OCI-LY7 (cell line): Measurements from ENCODE around the gene NBPF15. TPM values are rescaled to one million over a fixed set of nuclear protein-coding genes. Genes with fewer than 3 reads are reported as not detected.
"Not testable (repeated sequence)": the region's sequence is repeated elsewhere in the genome, so short reads cannot be mapped to it uniquely, and the experiment has no call there.

Experiments used
- BruUV-seq: library from RNA; stranded (reverse); fragments of 400-500 nt; replicated peaks from 2 replicates; lab custom pipeline; 2021; lab: Mats Ljungman, UMichigan
- CTCF ChIA-PET: fragments of 300-600 bp; sonication (Branson Sonifier 250); formaldehyde crosslinking; loops from one replicate; lab custom pipeline; 2022; ENCODE audit warnings: antibody characterized with exemption; ENCODE audit not compliant: unreplicated experiment; lab: Charles Lee
- POLR2A ChIA-PET: fragments of 300-600 bp; sonication (Branson Sonifier 250); formaldehyde crosslinking; loops from one replicate; lab custom pipeline; 2022; ENCODE audit warnings: antibody characterized with exemption; lab: Charles Lee
- DNase-seq: peaks from one replicate; pipeline ENCODE4 v3.0.0-alpha.2; 2015; ENCODE audit warnings: low spot score
- H2AFZ ChIP-seq: fragments of 200-600 bp; sonication (generic), shearing (Covaris generic); 2 replicates; pipeline ENCODE4 v1.6.1; 2014; ENCODE audit warnings: mild to moderate bottlenecking, antibody characterized with exemption, low read length, moderate library complexity
- H3K27ac ChIP-seq: fragments of 200-600 bp; sonication (generic); 2 replicates; pipeline ENCODE4 v1.5.1; 2014; ENCODE audit warnings: mixed run types, low read depth, mild to moderate bottlenecking, moderate library complexity, low read length, inconsistent platforms; ENCODE audit not compliant: poor library complexity, severe bottlenecking
- H3K36me3 ChIP-seq: fragments of 200-600 bp; sonication (generic); 2 replicates; pipeline ENCODE4 v1.6.1; 2014; ENCODE audit warnings: mild to moderate bottlenecking, antibody characterized with exemption, low read length, moderate library complexity, mixed read lengths; ENCODE audit not compliant: insufficient read depth
- H3K4me1 ChIP-seq: fragments of 200-600 bp; sonication (generic); 2 replicates; pipeline ENCODE4 v1.5.1; 2014; ENCODE audit warnings: mild to moderate bottlenecking, low read length; ENCODE audit not compliant: insufficient read depth, poor library complexity, severe bottlenecking
- H3K4me2 ChIP-seq: fragments of 200-600 bp; sonication (generic); 2 replicates; pipeline ENCODE4 v1.6.1; 2014; ENCODE audit warnings: mild to moderate bottlenecking, low read length
- H3K4me3 ChIP-seq: fragments of 200-600 bp; sonication (generic); 2 replicates; pipeline ENCODE4 v1.5.1; 2014; ENCODE audit warnings: mild to moderate bottlenecking, low read depth, low read length; ENCODE audit not compliant: poor library complexity, severe bottlenecking
- H3K79me2 ChIP-seq: fragments of 200-600 bp; sonication (generic); 2 replicates; pipeline ENCODE4 v1.6.1; 2016; ENCODE audit warnings: low read depth, mild to moderate bottlenecking, low read length, moderate library complexity, mixed read lengths; ENCODE audit not compliant: insufficient read depth
- H3K9me2 ChIP-seq: fragments of 200-600 bp; sonication (generic); 2 replicates; pipeline ENCODE4 v1.6.1; 2016; ENCODE audit warnings: mild to moderate bottlenecking, low read length, mixed read lengths; ENCODE audit not compliant: insufficient read depth
- H3K9me3 ChIP-seq: fragments of 200-600 bp; sonication (generic); 2 replicates; pipeline ENCODE4 v1.6.1; 2014; ENCODE audit warnings: mild to moderate bottlenecking, mixed run types, low read length, mixed read lengths
- H4K20me1 ChIP-seq: fragments of 200-600 bp; sonication (generic); 2 replicates; pipeline ENCODE4 v1.6.1; 2014; ENCODE audit warnings: mild to moderate bottlenecking, antibody characterized with exemption, low read length, moderate library complexity, mixed read lengths; ENCODE audit not compliant: insufficient read depth
- intact Hi-C: fragments of 100-400 bp; cut with micrococcal nuclease; formaldehyde crosslinking; loops from one replicate; pipeline ENCODE4 v1.10.0; 2022; ENCODE audit not compliant: unreplicated experiment
- total RNA-seq, 2 experiments: library from RNA; depleted of rRNA in 1 of 2; stranded (reverse); fragments of >200 nt in 1 of 2; shearing (Covaris generic) in 1 of 2; gene quantifications; 2 replicates each; pipeline ENCODE4 v1.2.3, GENCODE V29; 2014 to 2022
- TF ChIP-seq, protein P1 (sequence below): fragments of 200-600 bp; sonication (generic); conservative IDR thresholded peaks from 2 replicates; pipeline ENCODE4 v1.5.1; 2014; ENCODE audit warnings: mild to moderate bottlenecking, antibody characterized with exemption, low read length, moderate library complexity, mixed read lengths

Gene NBPF15
- total RNA-seq, 2 experiments from 2014 or later = 55.3 to 91.5 TPM

DNA sequence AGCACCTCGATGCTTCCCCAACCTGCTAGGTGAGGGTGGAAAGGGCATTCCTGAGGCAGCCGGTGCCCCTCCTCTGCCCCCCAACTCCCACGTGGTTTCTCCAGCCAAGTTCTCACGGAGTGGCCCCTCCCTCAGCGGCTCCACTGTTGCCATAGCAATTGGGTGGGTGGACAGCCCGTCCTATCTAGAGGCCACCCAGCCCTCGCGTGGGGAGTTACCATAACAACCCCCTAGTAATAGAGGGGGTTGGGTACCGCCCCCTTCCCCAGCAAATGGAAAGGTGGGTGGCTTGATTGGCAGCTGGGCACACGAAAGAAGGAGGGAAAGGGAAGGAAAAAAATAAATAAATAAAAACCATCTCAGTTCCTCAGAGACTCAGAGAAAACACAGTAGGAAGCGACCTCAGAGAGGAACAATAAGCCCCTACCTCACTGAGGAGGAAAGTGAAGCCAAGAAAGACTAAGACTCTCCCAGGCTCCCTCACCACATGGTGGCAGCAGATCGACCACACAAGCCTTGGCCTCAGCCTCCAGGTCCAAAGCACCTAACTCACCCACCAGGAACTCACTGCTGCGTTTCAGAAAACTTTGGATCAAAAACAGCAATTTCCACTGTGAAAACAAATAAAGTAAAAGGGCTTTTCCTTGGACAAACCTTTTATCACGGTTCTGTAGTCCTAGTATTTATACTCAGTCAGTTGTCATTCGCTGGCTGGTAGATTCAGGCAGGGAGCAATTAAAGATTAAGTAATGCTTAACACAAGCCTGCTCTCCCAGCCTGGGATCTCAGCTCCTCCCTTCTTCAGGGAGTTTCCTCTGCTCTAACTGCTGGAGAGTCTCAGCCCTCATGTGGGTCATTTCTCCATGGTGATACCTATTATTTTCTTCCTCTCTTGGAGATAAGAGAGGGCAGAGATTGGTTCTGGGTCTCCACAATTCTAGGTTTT is 23.9 kb upstream of the NBPF15 start:
- POLR2A ChIA-PET, H3K79me2 ChIP-seq, BruUV-seq, DNase-seq, H3K4me3 ChIP-seq, H3K9me2 ChIP-seq, H3K27ac ChIP-seq, H3K9me3 ChIP-seq, H3K4me2 ChIP-seq, H3K36me3 ChIP-seq, intact Hi-C loops, H2AFZ ChIP-seq, H3K4me1 ChIP-seq, CTCF ChIA-PET, H4K20me1 ChIP-seq: not testable (repeated sequence)
- TF ChIP-seq, protein P1, sequence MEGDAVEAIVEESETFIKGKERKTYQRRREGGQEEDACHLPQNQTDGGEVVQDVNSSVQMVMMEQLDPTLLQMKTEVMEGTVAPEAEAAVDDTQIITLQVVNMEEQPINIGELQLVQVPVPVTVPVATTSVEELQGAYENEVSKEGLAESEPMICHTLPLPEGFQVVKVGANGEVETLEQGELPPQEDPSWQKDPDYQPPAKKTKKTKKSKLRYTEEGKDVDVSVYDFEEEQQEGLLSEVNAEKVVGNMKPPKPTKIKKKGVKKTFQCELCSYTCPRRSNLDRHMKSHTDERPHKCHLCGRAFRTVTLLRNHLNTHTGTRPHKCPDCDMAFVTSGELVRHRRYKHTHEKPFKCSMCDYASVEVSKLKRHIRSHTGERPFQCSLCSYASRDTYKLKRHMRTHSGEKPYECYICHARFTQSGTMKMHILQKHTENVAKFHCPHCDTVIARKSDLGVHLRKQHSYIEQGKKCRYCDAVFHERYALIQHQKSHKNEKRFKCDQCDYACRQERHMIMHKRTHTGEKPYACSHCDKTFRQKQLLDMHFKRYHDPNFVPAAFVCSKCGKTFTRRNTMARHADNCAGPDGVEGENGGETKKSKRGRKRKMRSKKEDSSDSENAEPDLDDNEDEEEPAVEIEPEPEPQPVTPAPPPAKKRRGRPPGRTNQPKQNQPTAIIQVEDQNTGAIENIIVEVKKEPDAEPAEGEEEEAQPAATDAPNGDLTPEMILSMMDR = 0 out of 2 replicates have a peak, but pooled peaks have one; percentile 14

DNA sequence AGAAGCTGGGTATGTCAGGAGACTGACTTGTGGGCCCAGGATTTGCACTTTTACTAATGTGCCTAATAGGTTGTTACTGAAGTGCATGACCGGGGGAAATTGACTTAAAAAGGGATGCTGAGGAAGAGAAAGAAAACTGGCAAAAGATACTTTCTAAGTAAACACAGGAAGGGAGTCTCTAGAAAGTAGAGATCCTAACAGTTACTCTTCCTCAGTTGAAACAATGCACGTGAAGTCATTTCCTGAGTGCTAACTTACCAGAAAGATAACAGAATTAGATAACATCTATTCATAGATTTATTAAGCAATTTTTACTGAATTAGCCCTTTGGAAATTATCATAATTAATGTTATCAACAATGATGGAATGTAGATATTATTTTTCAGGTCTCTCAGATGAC is 12.4 kb upstream of the NBPF15 start:
- H3K79me2 ChIP-seq, H3K9me2 ChIP-seq, H3K9me3 ChIP-seq, DNase-seq, H2AFZ ChIP-seq, BruUV-seq, H3K4me3 ChIP-seq, H4K20me1 ChIP-seq, H3K4me2 ChIP-seq, intact Hi-C loops, H3K4me1 ChIP-seq, H3K36me3 ChIP-seq, H3K27ac ChIP-seq, POLR2A ChIA-PET, CTCF ChIA-PET: not testable (repeated sequence)

DNA sequence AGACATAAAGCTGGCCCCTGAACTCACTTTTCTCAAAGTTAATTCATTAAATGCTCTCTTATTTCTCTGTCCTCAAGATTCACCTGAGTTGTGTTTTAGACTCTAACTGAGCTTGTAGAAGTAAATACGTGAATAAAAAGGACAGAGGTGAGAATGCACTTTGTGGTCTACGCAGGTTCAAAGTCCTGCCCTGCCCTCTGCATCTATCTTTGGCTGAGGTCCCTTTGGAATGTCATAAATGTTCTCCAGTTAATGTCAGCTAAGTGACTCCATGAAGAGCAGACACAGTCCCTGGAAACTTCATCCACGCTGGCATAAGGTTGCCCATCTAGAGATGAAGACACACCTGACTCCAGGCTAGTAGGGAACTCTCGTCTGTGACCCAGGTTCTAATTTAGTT is 10.0 kb upstream of the NBPF15 start:
- H3K9me2 ChIP-seq, H4K20me1 ChIP-seq, CTCF ChIA-PET, BruUV-seq, H2AFZ ChIP-seq, intact Hi-C loops, H3K36me3 ChIP-seq, DNase-seq, H3K4me2 ChIP-seq, H3K4me1 ChIP-seq, H3K9me3 ChIP-seq, H3K4me3 ChIP-seq, POLR2A ChIA-PET, H3K27ac ChIP-seq, H3K79me2 ChIP-seq: not testable (repeated sequence)

DNA sequence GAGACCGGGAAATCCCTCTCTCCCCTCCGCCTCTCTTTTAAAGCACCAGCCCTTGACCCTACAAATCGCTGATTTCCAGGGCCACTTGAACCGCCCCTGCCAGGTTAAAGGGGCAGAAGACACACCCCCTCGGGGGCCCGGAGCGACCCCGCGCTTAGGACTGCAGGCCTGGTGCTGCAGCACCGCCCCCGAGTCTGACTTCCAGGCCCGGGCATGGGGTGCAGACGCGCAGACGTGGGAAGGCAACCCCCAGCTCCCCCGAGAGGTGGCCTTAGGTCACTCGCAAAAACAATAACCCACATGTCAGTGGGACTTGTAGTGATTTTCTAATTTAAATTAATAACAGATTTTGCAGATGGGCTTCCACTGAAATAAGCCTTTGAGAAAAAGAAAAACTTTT is 309 bp upstream of the NBPF15 start:
- H2AFZ ChIP-seq, H3K36me3 ChIP-seq, H3K9me3 ChIP-seq, H3K4me1 ChIP-seq, H4K20me1 ChIP-seq, H3K79me2 ChIP-seq, DNase-seq, BruUV-seq, CTCF ChIA-PET, H3K9me2 ChIP-seq, H3K27ac ChIP-seq, POLR2A ChIA-PET, intact Hi-C loops, H3K4me2 ChIP-seq: not testable (repeated sequence)
- H3K4me3 ChIP-seq = peak overlapping the region; percentile 75

DNA sequence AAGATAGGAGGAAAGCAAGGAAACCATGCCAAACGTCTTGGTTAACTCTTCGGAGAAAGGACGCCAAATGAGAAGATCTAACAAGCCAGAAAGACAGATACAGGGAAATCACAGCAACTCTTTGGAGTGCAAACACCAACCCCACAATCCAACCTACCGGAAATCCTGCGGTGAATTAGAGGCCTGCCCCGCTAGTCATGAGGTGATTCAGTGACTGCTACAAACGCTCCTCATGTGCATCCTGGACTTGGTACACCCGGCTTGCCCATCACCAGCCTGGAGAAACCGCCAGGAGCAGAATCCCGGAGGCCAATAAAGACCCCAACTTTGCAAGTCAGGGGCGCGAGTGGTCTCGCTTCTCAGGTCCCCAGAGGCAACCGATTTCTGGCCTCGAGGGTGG is 783 bp downstream of the NBPF15 start:
- H4K20me1 ChIP-seq, H3K79me2 ChIP-seq, intact Hi-C loops, H2AFZ ChIP-seq, H3K36me3 ChIP-seq, DNase-seq, H3K4me1 ChIP-seq, POLR2A ChIA-PET, H3K9me3 ChIP-seq, H3K9me2 ChIP-seq, BruUV-seq, CTCF ChIA-PET: not testable (repeated sequence)
- Histone ChIP-seq H3K27ac (peak overlapping the region; percentile 65), H3K4me2 (peak overlapping the region; percentile 48; the same call in 1 of the 2 replicates), H3K4me3 (peak overlapping the region; percentile 75)

DNA sequence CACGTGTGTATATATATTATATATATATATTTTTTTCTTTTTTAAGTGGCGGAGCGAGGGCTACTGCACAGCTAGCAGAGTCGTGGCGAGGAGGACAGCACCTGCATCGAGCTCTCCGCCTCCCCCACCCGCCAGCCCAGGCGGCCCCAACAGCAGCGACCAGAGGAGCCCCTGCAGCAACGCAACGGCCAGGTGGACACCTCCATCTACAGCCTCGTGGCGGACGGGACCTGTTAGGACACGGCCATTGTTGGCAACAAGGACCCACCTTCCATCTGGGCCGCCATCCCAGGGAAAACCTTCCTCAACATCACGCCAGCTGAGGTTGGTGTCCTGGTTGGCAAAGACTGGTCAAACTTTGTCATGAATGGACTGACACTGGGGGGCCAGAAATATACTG is 19.1 kb downstream of the NBPF15 start:
- H3K79me2 ChIP-seq, CTCF ChIA-PET, H2AFZ ChIP-seq, H4K20me1 ChIP-seq, POLR2A ChIA-PET, H3K9me2 ChIP-seq, H3K4me3 ChIP-seq, intact Hi-C loops, H3K27ac ChIP-seq, H3K4me1 ChIP-seq, DNase-seq, H3K9me3 ChIP-seq, H3K36me3 ChIP-seq, BruUV-seq, H3K4me2 ChIP-seq: not testable (repeated sequence)
